Activated B cell treated with CpG ODN at 0.5 μM for 24 hours (primary cell): ENCODE measurements around the gene FYN. TPM values are rescaled to one million over a fixed set of nuclear protein-coding genes. Genes with fewer than 3 reads are reported as not detected.

Experiments
- ATAC-seq: fragments of 200-7000 bp; cut with Tn5 transposase; one replicate; pipeline ENCODE4 v1.10.0; 2021; ENCODE audit warnings: low read depth, mild to moderate bottlenecking, moderate library complexity
- CTCF ChIA-PET: fragments of 350-600 bp; sonication (Branson Sonifier 250); formaldehyde crosslinking; loops from one replicate; lab custom pipeline; 2021; ENCODE audit warnings: antibody characterized with exemption; lab: Charles Lee
- POLR2A ChIA-PET: fragments of 350-600 bp; sonication (Branson Sonifier 250); formaldehyde crosslinking; loops from one replicate; lab custom pipeline; 2021; ENCODE audit warnings: antibody characterized with exemption; lab: Charles Lee
- DNase-seq: peaks from one replicate; pipeline ENCODE4 v3.0.0; 2022
- H3K27ac Mint-ChIP-seq: one replicate; pipeline ENCODE4 v1.8.0; 2020; ENCODE audit warnings: mixed read lengths
- H3K27me3 Mint-ChIP-seq: one replicate; pipeline ENCODE4 v1.8.0; 2021; ENCODE audit warnings: mixed read lengths
- H3K36me3 Mint-ChIP-seq: one replicate; pipeline ENCODE4 v1.8.0; 2021; ENCODE audit warnings: low read depth, mixed read lengths
- H3K4me1 Mint-ChIP-seq: one replicate; pipeline ENCODE4 v1.8.0; 2021; ENCODE audit warnings: mixed read lengths
- H3K4me3 Mint-ChIP-seq: one replicate; pipeline ENCODE4 v1.8.0; 2020; ENCODE audit warnings: mild to moderate bottlenecking, mixed read lengths
- H3K9me3 Mint-ChIP-seq: one replicate; pipeline ENCODE4 v1.8.0; 2020; ENCODE audit warnings: mixed read lengths
- intact Hi-C: fragments of 100-400 bp; cut with micrococcal nuclease; formaldehyde crosslinking; loops from one replicate; pipeline ENCODE4 v1.15.1; 2024
- total RNA-seq: library from RNA; stranded (reverse); gene quantifications from 2 replicates; pipeline ENCODE4 v1.2.3, GENCODE V29; 2022
- TF ChIP-seq, protein P1 (sequence below): fragments of 200-600 bp; IDR thresholded peaks from one replicate; pipeline ENCODE4 v1.8.0; 2022; ENCODE audit warnings: antibody characterized with exemption, mild to moderate bottlenecking

FYN gene
- total RNA-seq, 1 donor from 2014 or later, result 64.7 TPM

DNA sequence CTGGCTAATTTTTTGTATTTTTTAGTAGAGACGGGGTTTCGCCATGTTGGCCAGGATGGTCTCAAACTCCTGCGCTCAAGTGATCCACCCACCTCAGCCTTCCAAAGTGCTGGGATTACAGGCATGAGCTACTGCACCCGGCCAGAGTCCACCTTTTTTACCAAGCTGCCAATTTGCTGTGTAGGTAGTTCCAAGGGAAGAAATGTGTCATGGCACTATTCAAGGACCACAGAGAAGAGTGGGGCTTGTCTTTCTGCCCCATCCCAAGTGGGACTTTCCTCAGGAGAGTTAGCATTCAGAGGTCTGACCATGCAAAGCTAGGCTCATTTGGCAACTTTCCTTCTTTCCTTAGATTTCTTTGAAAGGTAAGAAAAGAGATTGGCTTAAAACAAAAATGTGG lies 155.6 kb downstream of the FYN start:
- POLR2A ChIA-PET, result no interaction called here
- Mint-ChIP-seq H3K4me1 (peaks cover 14% of the 10 kb centered on the region), H3K36me3 (peaks cover 46% of the 10 kb centered on the region), H3K27ac (no peak overlapping the region), H3K4me3 (no peak overlapping the region), H3K27me3 (no peaks in the 10 kb centered on the region), H3K9me3 (no peaks in the 10 kb centered on the region)
- ATAC-seq (no peak), DNase-seq (no peak)
- CTCF ChIA-PET, result no interaction called here
- intact Hi-C loops, result no loop called here
- TF ChIP-seq, protein P1, sequence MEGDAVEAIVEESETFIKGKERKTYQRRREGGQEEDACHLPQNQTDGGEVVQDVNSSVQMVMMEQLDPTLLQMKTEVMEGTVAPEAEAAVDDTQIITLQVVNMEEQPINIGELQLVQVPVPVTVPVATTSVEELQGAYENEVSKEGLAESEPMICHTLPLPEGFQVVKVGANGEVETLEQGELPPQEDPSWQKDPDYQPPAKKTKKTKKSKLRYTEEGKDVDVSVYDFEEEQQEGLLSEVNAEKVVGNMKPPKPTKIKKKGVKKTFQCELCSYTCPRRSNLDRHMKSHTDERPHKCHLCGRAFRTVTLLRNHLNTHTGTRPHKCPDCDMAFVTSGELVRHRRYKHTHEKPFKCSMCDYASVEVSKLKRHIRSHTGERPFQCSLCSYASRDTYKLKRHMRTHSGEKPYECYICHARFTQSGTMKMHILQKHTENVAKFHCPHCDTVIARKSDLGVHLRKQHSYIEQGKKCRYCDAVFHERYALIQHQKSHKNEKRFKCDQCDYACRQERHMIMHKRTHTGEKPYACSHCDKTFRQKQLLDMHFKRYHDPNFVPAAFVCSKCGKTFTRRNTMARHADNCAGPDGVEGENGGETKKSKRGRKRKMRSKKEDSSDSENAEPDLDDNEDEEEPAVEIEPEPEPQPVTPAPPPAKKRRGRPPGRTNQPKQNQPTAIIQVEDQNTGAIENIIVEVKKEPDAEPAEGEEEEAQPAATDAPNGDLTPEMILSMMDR, result no peak

DNA sequence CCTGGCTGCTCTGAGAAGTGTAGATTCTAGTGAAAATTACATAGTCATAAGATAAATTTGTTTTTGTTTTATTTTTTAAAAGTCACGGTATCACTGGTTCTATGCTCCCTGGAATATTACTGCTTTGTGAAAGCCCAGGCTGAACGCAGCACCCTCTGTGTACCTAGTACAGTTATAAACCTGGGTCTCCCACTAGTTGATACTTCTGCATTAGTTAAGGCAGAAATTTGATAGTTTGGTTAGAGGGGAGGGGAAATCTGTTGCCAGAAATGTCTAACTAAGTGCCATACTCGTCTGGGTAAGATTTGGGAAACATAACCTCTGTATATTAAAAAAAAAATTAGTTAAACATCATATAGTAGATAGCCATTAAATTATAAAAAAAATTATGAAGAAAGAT lies 156.9 kb downstream of the FYN start:
- Mint-ChIP-seq H3K36me3 (peaks cover 59% of the 10 kb centered on the region), H3K27me3 (no peaks in the 10 kb centered on the region), H3K27ac (no peak overlapping the region), H3K9me3 (no peaks in the 10 kb centered on the region), H3K4me3 (no peak overlapping the region), H3K4me1 (peaks cover under 1% of the 10 kb centered on the region)
- ChIA-PET POLR2A (no interaction called here), CTCF (no interaction called here)
- intact Hi-C loops, result no loop called here
- no peak for DNase-seq
- no peak for ATAC-seq
- TF ChIP-seq, protein P1, result no peak

DNA sequence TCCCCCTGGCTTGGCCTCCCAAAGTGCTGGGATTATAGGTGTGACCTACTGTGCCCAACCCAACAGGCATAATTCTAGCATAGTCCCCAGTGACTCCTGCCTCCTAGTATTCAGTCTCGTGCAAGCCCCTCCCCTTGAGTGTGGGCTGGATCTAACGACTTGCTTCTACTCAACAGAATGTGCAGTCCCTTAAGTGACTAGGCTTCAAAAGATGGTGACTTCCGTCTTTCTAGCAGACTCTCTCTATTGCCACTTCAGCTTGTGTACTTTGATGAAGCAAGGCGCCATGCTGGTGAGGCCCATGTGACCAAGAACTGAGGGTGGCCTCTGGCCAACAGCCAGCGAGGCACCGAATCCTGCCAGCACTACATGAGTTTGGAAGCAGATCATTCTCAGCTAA lies 157.9 kb downstream of the FYN start:
- POLR2A ChIA-PET, result no interaction called here
- CTCF ChIA-PET, result no interaction called here
- TF ChIP-seq, protein P1, result no peak
- peaks cover 59% of the 10 kb centered on the region for H3K36me3 Mint-ChIP-seq
- no peaks in the 10 kb centered on the region for H3K27me3 Mint-ChIP-seq
- H3K4me1 Mint-ChIP-seq, result no peaks in the 10 kb centered on the region
- no peak overlapping the region for H3K27ac Mint-ChIP-seq
- no peak overlapping the region for H3K4me3 Mint-ChIP-seq
- intact Hi-C loops, result no loop called here
- H3K9me3 Mint-ChIP-seq, result no peaks in the 10 kb centered on the region
- ATAC-seq (no peak), DNase-seq (no peak)

DNA sequence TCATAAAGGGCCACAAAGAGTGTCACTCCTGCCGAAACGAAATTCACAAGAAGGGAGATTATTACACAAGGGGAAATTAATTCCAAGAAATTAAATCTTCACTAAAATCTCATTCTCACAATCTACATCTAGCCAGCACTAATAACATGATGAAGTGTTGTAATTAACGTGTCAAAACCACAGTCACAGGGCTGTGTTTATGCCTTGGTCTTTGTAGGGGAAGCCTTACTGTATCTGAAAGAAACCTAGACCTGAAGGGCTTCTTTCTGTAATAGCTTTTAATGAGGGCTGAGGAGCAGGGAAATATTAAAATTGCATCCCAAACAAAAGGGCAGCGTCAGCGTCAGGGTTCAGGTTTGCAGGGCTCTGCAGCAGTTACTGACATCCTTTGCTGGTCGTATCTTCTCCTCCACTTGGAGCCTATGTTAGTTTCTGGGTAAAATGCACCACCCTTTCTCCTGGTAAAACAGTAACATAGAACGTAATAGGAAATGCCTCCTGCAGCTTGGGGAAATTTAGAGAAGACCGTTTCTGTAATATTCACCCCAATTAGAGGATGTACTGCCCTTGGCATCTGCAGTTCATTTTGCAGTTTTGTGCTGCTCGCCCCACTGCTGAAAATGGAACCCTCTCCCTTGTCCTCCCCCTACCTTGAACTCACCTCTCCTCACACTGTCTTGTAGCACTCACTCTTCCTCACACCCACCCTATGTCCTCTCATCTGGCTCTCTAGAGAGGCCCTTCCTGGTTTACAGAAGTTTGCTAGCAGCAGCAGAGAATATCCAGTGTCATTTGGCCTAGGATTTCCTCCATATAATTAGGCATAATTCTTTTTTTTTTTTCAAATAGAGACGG lies 158.6 kb downstream of the FYN start:
- Mint-ChIP-seq H3K27ac (no peak overlapping the region), H3K4me3 (no peak overlapping the region), H3K36me3 (peaks cover 56% of the 10 kb centered on the region), H3K27me3 (no peaks in the 10 kb centered on the region), H3K4me1 (peaks cover 4% of the 10 kb centered on the region), H3K9me3 (no peaks in the 10 kb centered on the region)
- intact Hi-C loops, result no loop called here
- DNase-seq (no peak), ATAC-seq (no peak)
- ChIA-PET CTCF (no interaction called here), POLR2A (no interaction called here)
- TF ChIP-seq, protein P1, result no peak

DNA sequence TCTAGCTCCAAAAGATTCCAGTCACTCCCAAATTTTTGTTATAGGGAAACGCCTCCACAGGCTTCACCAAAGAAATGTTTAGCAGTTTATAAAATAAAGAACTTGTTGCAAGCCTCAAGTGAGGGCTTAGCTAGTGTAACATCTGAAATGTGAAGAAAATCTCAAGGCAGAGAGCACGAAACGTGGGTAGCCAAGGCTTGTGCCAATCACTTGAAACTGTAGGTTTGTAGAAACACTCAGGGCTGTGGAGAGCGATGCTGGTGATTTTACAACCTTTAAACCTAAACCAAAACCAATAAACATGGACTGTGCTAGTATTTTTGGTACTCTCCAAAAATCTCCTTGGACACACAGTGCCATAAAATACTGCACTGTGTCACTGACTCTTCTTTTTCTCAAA lies 159.4 kb downstream of the FYN start:
- CTCF ChIA-PET, result no interaction called here
- Mint-ChIP-seq H3K4me3 (no peak overlapping the region), H3K27me3 (no peaks in the 10 kb centered on the region), H3K4me1 (peaks cover 4% of the 10 kb centered on the region), H3K36me3 (peaks cover 48% of the 10 kb centered on the region), H3K9me3 (no peaks in the 10 kb centered on the region), H3K27ac (no peak overlapping the region)
- DNase-seq (no peak), ATAC-seq (no peak)
- TF ChIP-seq, protein P1, result no peak
- POLR2A ChIA-PET, result interaction anchor here (0.6 kb wide), 1 partner anchor 283 kb away, joined by 5 read pairs; no protein-coding TSS in a partner anchor
- intact Hi-C loops, result no loop called here
